Measurements from ENCODE around the gene ADK. TPM values are rescaled to one million over a fixed set of nuclear protein-coding genes. Genes with fewer than 3 reads are reported as not detected.

Gene ADK
- total and polyA plus RNA-seq, 10 donors, result 11.1 to 40.5 (median 32.1) TPM

DNA sequence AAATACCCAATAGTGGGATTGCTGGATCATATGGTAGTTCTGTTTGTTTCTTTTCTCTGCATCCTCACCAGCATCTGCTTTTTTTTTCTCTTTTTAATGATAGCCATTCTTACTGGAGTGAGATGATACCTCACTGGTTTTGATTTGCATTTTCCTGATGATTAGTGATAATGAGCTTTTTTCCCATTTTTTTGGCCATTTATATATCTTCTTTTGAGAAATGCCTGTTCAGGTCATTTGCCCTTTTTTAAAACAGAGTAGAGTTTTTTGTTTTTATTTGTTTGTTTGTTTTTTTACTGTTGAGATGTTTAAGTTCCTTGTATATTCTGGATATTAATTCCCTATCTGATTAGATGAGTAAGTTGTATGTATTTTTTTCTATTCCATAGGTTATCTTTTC is 469.6 kb downstream of the ADK start:
- Histone ChIP-seq H3K27me3 (replicated peaks in 1 of 7) (no peaks in the 10 kb centered on the region), H3K27ac (no peak overlapping the region), H3K36me3 (peaks cover 0 to 18% (median 4%) of the 10 kb centered on the region in 6 donors), H3K9me3 (peaks cover 0 to 24% (median 15%) of the 10 kb centered on the region in 8 donors), H3K4me1 (no peaks in the 10 kb centered on the region), H3K4me3 (no peak overlapping the region)
- TF ChIP-seq, protein P1, sequence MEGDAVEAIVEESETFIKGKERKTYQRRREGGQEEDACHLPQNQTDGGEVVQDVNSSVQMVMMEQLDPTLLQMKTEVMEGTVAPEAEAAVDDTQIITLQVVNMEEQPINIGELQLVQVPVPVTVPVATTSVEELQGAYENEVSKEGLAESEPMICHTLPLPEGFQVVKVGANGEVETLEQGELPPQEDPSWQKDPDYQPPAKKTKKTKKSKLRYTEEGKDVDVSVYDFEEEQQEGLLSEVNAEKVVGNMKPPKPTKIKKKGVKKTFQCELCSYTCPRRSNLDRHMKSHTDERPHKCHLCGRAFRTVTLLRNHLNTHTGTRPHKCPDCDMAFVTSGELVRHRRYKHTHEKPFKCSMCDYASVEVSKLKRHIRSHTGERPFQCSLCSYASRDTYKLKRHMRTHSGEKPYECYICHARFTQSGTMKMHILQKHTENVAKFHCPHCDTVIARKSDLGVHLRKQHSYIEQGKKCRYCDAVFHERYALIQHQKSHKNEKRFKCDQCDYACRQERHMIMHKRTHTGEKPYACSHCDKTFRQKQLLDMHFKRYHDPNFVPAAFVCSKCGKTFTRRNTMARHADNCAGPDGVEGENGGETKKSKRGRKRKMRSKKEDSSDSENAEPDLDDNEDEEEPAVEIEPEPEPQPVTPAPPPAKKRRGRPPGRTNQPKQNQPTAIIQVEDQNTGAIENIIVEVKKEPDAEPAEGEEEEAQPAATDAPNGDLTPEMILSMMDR (IDR thresholded peaks at IDR 0.05 in 8 of 11, conservative IDR thresholded peaks at IDR 0.05 in 3 of 11), result no peak
- TF ChIP-seq POLR2A (IDR thresholded peaks at IDR 0.05) (no peak), POLR2AphosphoS5 (IDR thresholded peaks at IDR 0.05) (no peak)
- intact Hi-C loops (cut with DNase I; ENCODE audit: low total_unique reads), result no loop called here
- DNase-seq, result no peak

- TF ChIP-seq POLR2AphosphoS5 (IDR thresholded peaks at IDR 0.05) (no peak), POLR2A (IDR thresholded peaks at IDR 0.05) (no peak)
- TF ChIP-seq, protein P1 (IDR thresholded peaks at IDR 0.05 in 8 of 11, conservative IDR thresholded peaks at IDR 0.05 in 3 of 11), result no peak
- WGBS, 5 donors, result 94 to 99% (median 98%) methylated on average over 2 of the region's 2 CpGs
- Histone ChIP-seq H3K4me3 (no peak overlapping the region), H3K9me3 (peaks cover 0 to 18% (median 9%) of the 10 kb centered on the region in 8 donors), H3K36me3 (peaks cover 0 to 12% (median 0%) of the 10 kb centered on the region in 6 donors), H3K4me1 (no peaks in the 10 kb centered on the region), H3K27me3 (replicated peaks in 1 of 7) (no peaks in the 10 kb centered on the region), H3K27ac (no peak overlapping the region)
- DNase-seq, result no peak
- intact Hi-C loops (cut with DNase I; ENCODE audit: low total_unique reads), result no loop called here
Observed at GRCh38 chr10:74623786-74624185, 472.8 kb downstream of the ADK start.

DNA sequence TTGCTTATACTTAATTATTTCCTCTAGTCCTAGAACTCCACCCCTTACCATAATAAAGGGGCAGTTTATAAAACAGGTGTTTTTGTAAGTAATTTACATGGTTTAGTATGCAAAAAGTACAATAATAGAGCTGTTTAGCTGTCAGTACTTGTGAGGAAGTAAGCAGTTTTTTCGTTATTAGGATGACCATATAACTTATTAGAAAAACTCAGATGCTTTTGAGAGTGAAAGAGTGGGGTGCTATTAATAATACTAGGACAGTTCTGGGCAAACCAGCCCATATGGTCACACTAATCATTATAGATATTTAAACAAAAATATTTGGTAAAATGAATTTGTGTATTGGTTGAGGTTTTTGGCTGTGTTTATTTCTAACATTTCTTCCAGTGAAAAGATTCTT is 473.5 kb downstream of the ADK start:
- 82 to 89% (median 85%) methylated on average over 1 of the region's 1 CpG for WGBS, 5 donors
- intact Hi-C loops (cut with DNase I; ENCODE audit: low total_unique reads), result no loop called here

GRCh38 chr10:74628136-74628535 is 477.1 kb downstream of the ADK start:
- TF ChIP-seq, protein P1 (IDR thresholded peaks at IDR 0.05 in 8 of 11, conservative IDR thresholded peaks at IDR 0.05 in 3 of 11), result no peak
- TF ChIP-seq POLR2AphosphoS5 (IDR thresholded peaks at IDR 0.05), result no peak
- no peak for TF ChIP-seq POLR2A (IDR thresholded peaks at IDR 0.05)
- intact Hi-C loops (cut with DNase I; ENCODE audit: low total_unique reads), result no loop called here
- WGBS, 5 donors, result 80 to 88% (median 86%) methylated on average over 2 of the region's 2 CpGs
- Histone ChIP-seq H3K4me3 (no peak overlapping the region), H3K4me1 (no peaks in the 10 kb centered on the region), H3K27me3 (replicated peaks in 1 of 7) (no peaks in the 10 kb centered on the region), H3K27ac (no peak overlapping the region), H3K36me3 (peaks cover 0 to 15% (median 2%) of the 10 kb centered on the region in 6 donors), H3K9me3 (no peaks in the 10 kb centered on the region)
- DNase-seq, result no peak

More for the DNA sequence above, 473.5 kb downstream of the ADK start:
- H3K4me1 ChIP-seq, result no peaks in the 10 kb centered on the region
- no peak overlapping the region for H3K27ac ChIP-seq
- no peak overlapping the region for H3K4me3 ChIP-seq
- no peak for DNase-seq
- no peaks in the 10 kb centered on the region for H3K27me3 ChIP-seq (replicated peaks in 1 of 7)
- no peak for TF ChIP-seq POLR2A (IDR thresholded peaks at IDR 0.05)
- TF ChIP-seq, protein P1 (IDR thresholded peaks at IDR 0.05 in 8 of 11, conservative IDR thresholded peaks at IDR 0.05 in 3 of 11), result no peak
- no peak for TF ChIP-seq POLR2AphosphoS5 (IDR thresholded peaks at IDR 0.05)
- H3K9me3 ChIP-seq, result peaks cover 0 to 18% (median 9%) of the 10 kb centered on the region in 8 donors
- peaks cover 0 to 12% (median 0%) of the 10 kb centered on the region in 6 donors for H3K36me3 ChIP-seq
